MM.1S (cell line): Measurements from ENCODE around the gene FADS1.

Experiments
- DNase-seq: peaks from one replicate; pipeline ENCODE4 v3.0.0-alpha.2; 2015
- H2AFZ ChIP-seq: fragments of 300-600 bp; sonication (generic); 2 replicates; pipeline ENCODE4 v1.6.0; 2016; ENCODE audit warnings: antibody characterized with exemption, low read length
- H3F3A ChIP-seq: fragments of 300-600 bp; sonication (generic); 2 replicates; pipeline ENCODE4 v1.6.1; 2016; ENCODE audit warnings: mild to moderate bottlenecking, antibody characterized with exemption, low read length, moderate library complexity, mixed read lengths; ENCODE audit not compliant: insufficient read depth
- H3K27ac ChIP-seq: fragments of 300-600 bp; sonication (generic); 2 replicates; pipeline ENCODE4 v1.5.1; 2016; ENCODE audit warnings: mild to moderate bottlenecking, low read length
- H3K27me3 ChIP-seq: fragments of 300-600 bp; sonication (generic); replicated peaks from 2 replicates; pipeline ENCODE4 v1.6.0; 2016; ENCODE audit warnings: low read length; ENCODE audit not compliant: insufficient read depth
- H3K36me3 ChIP-seq: fragments of 300-600 bp; sonication (generic); replicated peaks from 2 replicates; pipeline ENCODE4 v1.6.1; 2016; ENCODE audit warnings: mild to moderate bottlenecking, low read length, mixed read lengths; ENCODE audit not compliant: insufficient read depth
- H3K4me1 ChIP-seq: fragments of 300-600 bp; sonication (generic); 2 replicates; pipeline ENCODE4 v1.6.1; 2016; ENCODE audit warnings: low read length, mixed read lengths
- H3K4me2 ChIP-seq: fragments of 300-600 bp; sonication (generic); 2 replicates; pipeline ENCODE4 v1.6.0; 2016; ENCODE audit warnings: low read depth, low read length
- H3K4me3 ChIP-seq: fragments of 300-600 bp; sonication (generic); 2 replicates; pipeline ENCODE4 v1.5.1; 2016; ENCODE audit warnings: low read length, mixed read lengths
- H3K79me2 ChIP-seq: fragments of 300-600 bp; sonication (generic); 2 replicates; pipeline ENCODE4 v1.6.1; 2016; ENCODE audit warnings: mixed run types, low read length, mixed read lengths
- H3K9ac ChIP-seq: fragments of 300-600 bp; sonication (generic); 2 replicates; pipeline ENCODE4 v1.6.1; 2016; ENCODE audit warnings: low read length, mixed read lengths
- H3K9me2 ChIP-seq: fragments of 300-600 bp; sonication (generic); replicated peaks from 2 replicates; pipeline ENCODE4 v1.6.1; 2016; ENCODE audit warnings: mild to moderate bottlenecking, low read length, mixed read lengths; ENCODE audit not compliant: insufficient read depth
- H3K9me3 ChIP-seq: fragments of 300-600 bp; sonication (generic); replicated peaks from 2 replicates; pipeline ENCODE4 v1.6.1; 2016; ENCODE audit warnings: mild to moderate bottlenecking, low read length, mixed read lengths; ENCODE audit not compliant: insufficient read depth
- H4K20me1 ChIP-seq: fragments of 300-600 bp; sonication (generic); 2 replicates; pipeline ENCODE4 v1.6.1; 2016; ENCODE audit warnings: mild to moderate bottlenecking, low read length, moderate library complexity, mixed read lengths; ENCODE audit not compliant: insufficient read depth
- EZH2 ChIP-seq: fragments of 300-600 bp; sonication (generic); optimal IDR thresholded peaks from 2 replicates; pipeline ENCODE3; 2017; ENCODE audit warnings: low read depth, mild to moderate bottlenecking, antibody characterized with exemption, low read length, mixed read lengths
- EZH2phosphoT487 ChIP-seq: fragments of 300-600 bp; sonication (generic); IDR thresholded peaks from 2 replicates; pipeline ENCODE4 v1.6.1; 2018; ENCODE audit warnings: antibody characterized with exemption, low read length
- TF ChIP-seq, protein P1 (sequence below): fragments of 300-600 bp; sonication (generic); IDR thresholded peaks from 2 replicates; pipeline ENCODE4 v1.5.1; 2016; ENCODE audit warnings: antibody characterized with exemption, low read length, mixed read lengths

The FADS1 gene

DNA sequence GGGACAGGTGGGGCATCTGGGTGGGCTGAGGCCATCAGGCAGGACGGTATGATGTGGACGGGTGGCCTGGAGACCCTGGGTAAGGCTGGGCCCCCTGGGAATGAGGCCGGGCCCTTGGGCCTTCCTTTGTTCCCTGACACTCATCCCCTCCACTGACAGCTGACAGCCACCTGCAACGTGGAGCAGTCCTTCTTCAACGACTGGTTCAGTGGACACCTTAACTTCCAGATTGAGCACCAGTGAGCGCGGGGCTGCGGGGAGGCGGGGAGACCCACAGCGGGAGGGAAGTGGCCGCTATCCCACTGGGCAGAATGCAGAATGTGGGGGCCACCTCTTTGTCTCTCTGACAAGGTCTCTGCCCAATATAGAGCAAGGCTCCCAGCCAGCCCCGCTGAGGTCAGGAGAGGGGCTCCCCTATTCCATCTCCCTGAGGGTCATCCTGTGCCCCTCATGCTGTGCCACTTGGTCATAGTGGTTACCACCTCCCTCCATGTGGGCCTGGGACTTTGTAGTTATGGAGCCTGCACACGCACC, 46.8 kb upstream of the FADS1 start:
- Histone ChIP-seq H3K9me3 (no peaks in the 10 kb centered on the region), H3K9me2 (no peaks in the 10 kb centered on the region), H3K4me2 (no peak overlapping the region), H3K27ac (no peak overlapping the region), H3K4me3 (no peak overlapping the region), H4K20me1 (no peaks in the 10 kb centered on the region), H2AFZ (no peak overlapping the region), H3F3A (no peaks in the 10 kb centered on the region), H3K79me2 (no peaks in the 10 kb centered on the region), H3K27me3 (peaks cover 27% of the 10 kb centered on the region), H3K9ac (no peak overlapping the region), H3K4me1 (no peaks in the 10 kb centered on the region), H3K36me3 (no peaks in the 10 kb centered on the region)
- TF ChIP-seq EZH2phosphoT487, result no peak
- TF ChIP-seq, protein P1, sequence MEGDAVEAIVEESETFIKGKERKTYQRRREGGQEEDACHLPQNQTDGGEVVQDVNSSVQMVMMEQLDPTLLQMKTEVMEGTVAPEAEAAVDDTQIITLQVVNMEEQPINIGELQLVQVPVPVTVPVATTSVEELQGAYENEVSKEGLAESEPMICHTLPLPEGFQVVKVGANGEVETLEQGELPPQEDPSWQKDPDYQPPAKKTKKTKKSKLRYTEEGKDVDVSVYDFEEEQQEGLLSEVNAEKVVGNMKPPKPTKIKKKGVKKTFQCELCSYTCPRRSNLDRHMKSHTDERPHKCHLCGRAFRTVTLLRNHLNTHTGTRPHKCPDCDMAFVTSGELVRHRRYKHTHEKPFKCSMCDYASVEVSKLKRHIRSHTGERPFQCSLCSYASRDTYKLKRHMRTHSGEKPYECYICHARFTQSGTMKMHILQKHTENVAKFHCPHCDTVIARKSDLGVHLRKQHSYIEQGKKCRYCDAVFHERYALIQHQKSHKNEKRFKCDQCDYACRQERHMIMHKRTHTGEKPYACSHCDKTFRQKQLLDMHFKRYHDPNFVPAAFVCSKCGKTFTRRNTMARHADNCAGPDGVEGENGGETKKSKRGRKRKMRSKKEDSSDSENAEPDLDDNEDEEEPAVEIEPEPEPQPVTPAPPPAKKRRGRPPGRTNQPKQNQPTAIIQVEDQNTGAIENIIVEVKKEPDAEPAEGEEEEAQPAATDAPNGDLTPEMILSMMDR, result no peak
- TF ChIP-seq EZH2, result no peak
- DNase-seq, result no peak

DNA sequence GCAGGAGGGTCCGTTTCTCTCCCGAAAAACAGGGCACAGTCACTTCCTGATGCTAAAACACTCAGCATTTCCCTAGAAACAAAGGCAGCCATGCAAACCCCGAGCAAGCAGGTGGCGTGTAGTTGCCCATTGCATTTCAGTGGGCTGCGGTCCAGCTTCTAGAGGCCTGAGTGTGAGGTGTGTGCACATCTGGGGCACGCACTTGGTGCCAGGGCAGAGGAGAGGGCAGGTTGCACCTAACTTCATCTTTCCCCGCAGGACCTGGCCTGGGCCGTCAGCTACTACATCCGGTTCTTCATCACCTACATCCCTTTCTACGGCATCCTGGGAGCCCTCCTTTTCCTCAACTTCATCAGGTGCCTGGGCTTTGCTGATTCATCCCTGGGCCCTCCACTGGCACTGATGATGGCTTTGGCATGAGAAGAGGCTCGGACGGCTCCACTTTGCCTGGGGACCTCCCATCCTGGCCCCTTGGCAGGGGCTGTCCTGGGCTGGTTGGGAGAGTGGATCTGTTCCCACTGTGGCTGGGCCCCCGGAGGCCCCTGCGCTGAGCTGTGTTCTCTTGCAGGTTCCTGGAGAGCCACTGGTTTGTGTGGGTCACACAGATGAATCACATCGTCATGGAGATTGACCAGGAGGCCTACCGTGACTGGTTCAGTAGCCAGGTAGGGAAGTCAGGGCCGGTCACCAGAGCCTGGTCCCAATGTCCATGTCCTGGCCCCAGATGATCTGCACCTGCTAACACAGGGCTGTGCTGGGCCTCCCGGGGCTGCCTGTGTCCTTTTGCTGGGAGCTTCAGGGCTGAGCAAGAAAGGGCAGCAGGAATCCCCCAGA, 46.1 kb upstream of the FADS1 start:
- H2AFZ ChIP-seq, result no peak overlapping the region
- no peak overlapping the region for H3K4me2 ChIP-seq
- H3K4me1 ChIP-seq, result no peaks in the 10 kb centered on the region
- no peaks in the 10 kb centered on the region for H3K9me2 ChIP-seq
- H3K79me2 ChIP-seq, result no peaks in the 10 kb centered on the region
- DNase-seq, result no peak
- no peaks in the 10 kb centered on the region for H3K36me3 ChIP-seq
- no peaks in the 10 kb centered on the region for H3F3A ChIP-seq
- TF ChIP-seq, protein P1, result no peak
- TF ChIP-seq EZH2 (no peak), EZH2phosphoT487 (no peak)
- no peaks in the 10 kb centered on the region for H3K9me3 ChIP-seq
- H4K20me1 ChIP-seq, result no peaks in the 10 kb centered on the region
- no peak overlapping the region for H3K4me3 ChIP-seq
- H3K9ac ChIP-seq, result no peak overlapping the region
- H3K27ac ChIP-seq, result no peak overlapping the region
- H3K27me3 ChIP-seq, result peaks cover 25% of the 10 kb centered on the region

DNA sequence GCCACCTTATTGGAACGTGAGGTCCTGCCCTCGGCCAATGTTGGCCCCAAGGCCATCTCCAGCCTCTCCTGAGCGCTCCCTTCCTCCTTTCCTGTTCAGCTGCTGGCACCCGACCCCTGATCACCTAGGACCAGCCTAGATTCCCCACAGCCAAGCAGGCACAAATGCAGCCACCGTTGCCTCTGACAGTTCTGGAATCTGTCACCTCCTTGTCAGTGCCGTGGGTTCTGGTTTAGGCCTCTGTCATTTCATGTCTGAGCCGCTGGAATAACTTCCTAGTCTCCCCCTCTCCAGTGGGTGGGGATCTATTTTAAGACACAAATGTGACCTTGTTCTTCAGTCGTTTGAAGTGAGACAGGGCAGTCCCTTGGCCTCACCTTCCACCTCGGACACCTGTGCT, 44.8 kb upstream of the FADS1 start:
- peaks cover 15% of the 10 kb centered on the region for H3K27me3 ChIP-seq
- no peak overlapping the region for H3K4me2 ChIP-seq
- H3K9me2 ChIP-seq, result no peaks in the 10 kb centered on the region
- no peaks in the 10 kb centered on the region for H3K9me3 ChIP-seq
- H3K27ac ChIP-seq, result no peak overlapping the region
- no peak overlapping the region for H3K4me3 ChIP-seq
- H3K36me3 ChIP-seq, result no peaks in the 10 kb centered on the region
- H4K20me1 ChIP-seq, result no peaks in the 10 kb centered on the region
- no peak overlapping the region for H3K9ac ChIP-seq
- no peaks in the 10 kb centered on the region for H3K79me2 ChIP-seq
- no peak for DNase-seq
- no peak overlapping the region for H2AFZ ChIP-seq
- H3F3A ChIP-seq, result no peaks in the 10 kb centered on the region
- no peaks in the 10 kb centered on the region for H3K4me1 ChIP-seq
- TF ChIP-seq, protein P1, result no peak
- TF ChIP-seq EZH2phosphoT487, result no peak
- no peak for TF ChIP-seq EZH2
